Measurements from ENCODE around the gene PTPDC1.

GRCh38 chr9:94150890-94151650 lies 66.8 kb downstream of the PTPDC1 start:
- TF ChIP-seq CTCF (conservative IDR thresholded peaks at IDR 0.05; ENCODE audit: low read depth, low read length) = no peak
- no peak for TF ChIP-seq EZH2 (IDR thresholded peaks at IDR 0.05; ENCODE audit: low read length, unreplicated experiment)
- TF ChIP-seq EZH2phosphoT487 (IDR thresholded peaks at IDR 0.05; ENCODE audit: borderline replicate concordance, low read length) = no peak
